SK-N-SH (cell line): Measurements from ENCODE around the gene RASSF1.

Experiments used
- EP300 ChIP-seq, 2 experiments: IDR thresholded peaks; 2 replicates each; pipeline versions ENCODE4 v1.4.0 to v1.6.1; 2012; ENCODE audit warnings: borderline replicate concordance in 1 of 2, low read depth in 1 of 2, low read length in 1 of 2
- EZH2phosphoT487 ChIP-seq: fragments of 200-600 bp; sonication (generic); IDR thresholded peaks from 2 replicates; pipeline ENCODE4 v1.6.1; 2017; ENCODE audit warnings: low read depth, mixed run types, mild to moderate bottlenecking, antibody characterized with exemption, moderate library complexity, borderline replicate concordance
- FOXM1 ChIP-seq: IDR thresholded peaks from 2 replicates; pipeline ENCODE4 v1.4.0; 2012; ENCODE audit warnings: low read depth, mild to moderate bottlenecking
- GABPA ChIP-seq: IDR thresholded peaks from 2 replicates; pipeline ENCODE4 v1.4.0; 2012; ENCODE audit warnings: low read depth, mild to moderate bottlenecking
- GATA2 ChIP-seq: sonication (generic); formaldehyde crosslinking; IDR thresholded peaks from 2 replicates; pipeline ENCODE4 v1.5.0; 2020; ENCODE audit warnings: mild to moderate bottlenecking, missing genetic modification reagents
- MAX ChIP-seq: IDR thresholded peaks from 2 replicates; pipeline ENCODE4 v1.4.0; 2012; ENCODE audit warnings: low read depth
- POLR2AphosphoS5 ChIP-seq: IDR thresholded peaks from 2 replicates; pipeline ENCODE4 v1.6.1; 2012; ENCODE audit warnings: low read depth, low read length
- RCOR1 ChIP-seq: fragments of 150-350 bp; IDR thresholded peaks from 2 replicates; pipeline ENCODE4 v1.6.1; 2017; ENCODE audit warnings: antibody characterized with exemption, low read length
- REST ChIP-seq: IDR thresholded peaks from 2 replicates; pipeline ENCODE4 v1.6.1; 2012; ENCODE audit warnings: mild to moderate bottlenecking, low read depth, low read length, moderate library complexity
- RFX5 ChIP-seq: IDR thresholded peaks from 2 replicates; pipeline ENCODE4 v1.6.1; 2012; ENCODE audit warnings: mild to moderate bottlenecking, improper control_type of control experiment, low read length
- YY1 ChIP-seq: IDR thresholded peaks from 2 replicates; pipeline ENCODE4 v1.4.0; 2012; ENCODE audit warnings: low read depth, mild to moderate bottlenecking
- TF ChIP-seq, protein P1 (sequence below): fragments of 200-600 bp; sonication (generic); IDR thresholded peaks from 2 replicates; pipeline ENCODE4 v1.6.1; 2017; ENCODE audit warnings: antibody characterized with exemption, mild to moderate bottlenecking, moderate library complexity
- TF ChIP-seq, protein P2 (sequence below): fragments of 150-350 bp; IDR thresholded peaks from 2 replicates; pipeline ENCODE4 v1.6.1; 2016; ENCODE audit warnings: mild to moderate bottlenecking, low read depth, low read length

- no peak for TF ChIP-seq EZH2phosphoT487
- peak; percentile 84 for TF ChIP-seq MAX
- no peak for TF ChIP-seq YY1
- peak; percentile 74 for TF ChIP-seq POLR2AphosphoS5
- TF ChIP-seq, protein P1, sequence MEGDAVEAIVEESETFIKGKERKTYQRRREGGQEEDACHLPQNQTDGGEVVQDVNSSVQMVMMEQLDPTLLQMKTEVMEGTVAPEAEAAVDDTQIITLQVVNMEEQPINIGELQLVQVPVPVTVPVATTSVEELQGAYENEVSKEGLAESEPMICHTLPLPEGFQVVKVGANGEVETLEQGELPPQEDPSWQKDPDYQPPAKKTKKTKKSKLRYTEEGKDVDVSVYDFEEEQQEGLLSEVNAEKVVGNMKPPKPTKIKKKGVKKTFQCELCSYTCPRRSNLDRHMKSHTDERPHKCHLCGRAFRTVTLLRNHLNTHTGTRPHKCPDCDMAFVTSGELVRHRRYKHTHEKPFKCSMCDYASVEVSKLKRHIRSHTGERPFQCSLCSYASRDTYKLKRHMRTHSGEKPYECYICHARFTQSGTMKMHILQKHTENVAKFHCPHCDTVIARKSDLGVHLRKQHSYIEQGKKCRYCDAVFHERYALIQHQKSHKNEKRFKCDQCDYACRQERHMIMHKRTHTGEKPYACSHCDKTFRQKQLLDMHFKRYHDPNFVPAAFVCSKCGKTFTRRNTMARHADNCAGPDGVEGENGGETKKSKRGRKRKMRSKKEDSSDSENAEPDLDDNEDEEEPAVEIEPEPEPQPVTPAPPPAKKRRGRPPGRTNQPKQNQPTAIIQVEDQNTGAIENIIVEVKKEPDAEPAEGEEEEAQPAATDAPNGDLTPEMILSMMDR, result peak; percentile 61
- TF ChIP-seq, protein P2, sequence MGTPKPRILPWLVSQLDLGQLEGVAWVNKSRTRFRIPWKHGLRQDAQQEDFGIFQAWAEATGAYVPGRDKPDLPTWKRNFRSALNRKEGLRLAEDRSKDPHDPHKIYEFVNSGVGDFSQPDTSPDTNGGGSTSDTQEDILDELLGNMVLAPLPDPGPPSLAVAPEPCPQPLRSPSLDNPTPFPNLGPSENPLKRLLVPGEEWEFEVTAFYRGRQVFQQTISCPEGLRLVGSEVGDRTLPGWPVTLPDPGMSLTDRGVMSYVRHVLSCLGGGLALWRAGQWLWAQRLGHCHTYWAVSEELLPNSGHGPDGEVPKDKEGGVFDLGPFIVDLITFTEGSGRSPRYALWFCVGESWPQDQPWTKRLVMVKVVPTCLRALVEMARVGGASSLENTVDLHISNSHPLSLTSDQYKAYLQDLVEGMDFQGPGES, result no peak
- TF ChIP-seq REST, result no peak
- peak in 1 of 2 experiments; percentile 70; a peak in 1 of 4 replicates for TF ChIP-seq EP300 (IDR thresholded peaks at IDR 0.05; ENCODE audit: borderline replicate concordance in 1 of 2, low read depth in 1 of 2, low read length in 1 of 2)
- no peak for TF ChIP-seq GATA2 (CRISPR knock-in tag)
- TF ChIP-seq RFX5, result no peak
- no peak for TF ChIP-seq GABPA
- TF ChIP-seq RCOR1, result no peak
- TF ChIP-seq FOXM1, result 0 out of 2 replicates have a peak, but pooled peaks have one; percentile 58
Observed at GRCh38 chr3:50321336-50322114, 19.1 kb downstream of the RASSF1 start.
